HG03342 (cell line): Measurements from ENCODE around the gene B3GNT7.
"Not testable (repeated sequence)": the region's sequence is repeated elsewhere in the genome, so short reads cannot be mapped to it uniquely, and the experiment has no call there.

ENCODE experiments used
- ATAC-seq: cut with Tn5 transposase; IDR thresholded peaks from one replicate; pipeline ENCODE4 v1.9.1; 2021; ENCODE audit warnings: mild to moderate bottlenecking, moderate library complexity; ENCODE audit not compliant: unreplicated experiment

Gene B3GNT7

GRCh38 chr2:231395188-231396057 lies at the start of gene B3GNT7:
Gene B3GNT7, plus strand, starts transcription at chr2:231395710. Its CDS starts 94 bp downstream, at chr2:231395804.
- ATAC-seq, result no peak

GRCh38 chr2:231347081-231347480 lies 48.4 kb upstream of the B3GNT7 start:
- ATAC-seq, result no peak

- ATAC-seq, result no peak
Observed at GRCh38 chr2:231347638-231348037, 47.9 kb upstream of the B3GNT7 start.

- no peak for ATAC-seq
Observed at GRCh38 chr2:231348173-231348572, 47.3 kb upstream of the B3GNT7 start.

GRCh38 chr2:231348704-231349373 lies 46.7 kb upstream of the B3GNT7 start:
- no peak for ATAC-seq

- ATAC-seq, result not testable (repeated sequence)
Observed at GRCh38 chr2:231349374-231349735, 46.2 kb upstream of the B3GNT7 start.

- no peak for ATAC-seq
Observed at GRCh38 chr2:231351648-231352047, 43.9 kb upstream of the B3GNT7 start.

GRCh38 chr2:231353469-231353868 lies 42.0 kb upstream of the B3GNT7 start:
- ATAC-seq, result no peak

GRCh38 chr2:231355508-231356465 lies 39.7 kb upstream of the B3GNT7 start:
- no peak for ATAC-seq

GRCh38 chr2:231356466-231356844 lies 39.1 kb upstream of the B3GNT7 start:
- ATAC-seq, result no peak

GRCh38 chr2:231357048-231357447 lies 38.5 kb upstream of the B3GNT7 start:
- no peak for ATAC-seq

GRCh38 chr2:231357931-231358330 lies 37.6 kb upstream of the B3GNT7 start:
- ATAC-seq, result no peak

GRCh38 chr2:231359441-231359840 lies 36.1 kb upstream of the B3GNT7 start:
- ATAC-seq, result no peak

GRCh38 chr2:231359948-231360347 lies 35.6 kb upstream of the B3GNT7 start:
- no peak for ATAC-seq

- ATAC-seq, result no peak
Observed at GRCh38 chr2:231360401-231360800, 35.1 kb upstream of the B3GNT7 start.

- no peak for ATAC-seq
Observed at GRCh38 chr2:231360881-231361371, 34.6 kb upstream of the B3GNT7 start.

GRCh38 chr2:231361701-231362554 lies 33.6 kb upstream of the B3GNT7 start:
- peak; percentile 94 for ATAC-seq

GRCh38 chr2:231362555-231363184 lies 32.8 kb upstream of the B3GNT7 start:
- ATAC-seq, result peak; percentile 6

- ATAC-seq, result no peak
Observed at GRCh38 chr2:231364061-231364460, 31.4 kb upstream of the B3GNT7 start.
